Cardiac fibroblast (primary cell): Measurements from ENCODE around the gene DNAH1.
A peak's percentile ranks its signal among the peaks of the same experiment; 100 is the strongest.

Source experiments
- DNase-seq, 2 donors: peaks; one replicate each; pipeline versions ENCODE4 v3.0.0 to v3.0.0-alpha.2; 2010; ENCODE audit warnings: low read depth in 2 of 2
- H3K4me3 ChIP-seq, 2 donors: replicated peaks in 1 of 2; 1 replicate in 1 of 2; 2 replicates in 1 of 2; pipeline ENCODE4 v1.5.1; 2011; ENCODE audit warnings: low read depth in 2 of 2, low read length in 2 of 2, mild to moderate bottlenecking in 2 of 2, moderate library complexity in 1 of 2
- CTCF ChIP-seq: IDR thresholded peaks from one replicate; pipeline ENCODE4 v1.5.1; 2011; ENCODE audit warnings: low read depth, mild to moderate bottlenecking, low read length, inconsistent platforms

The DNAH1 gene

GRCh38 chr3:52444860-52445793 is 129.0 kb downstream of the DNAH1 start, which contains the start of gene SEMA3G:
SEMA3G (minus strand) TSS chr3:52445103; CDS start chr3:52445027, 76 bp downstream.
- no peak within 1 kb of the TSS for H3K4me3 ChIP-seq
- DNase-seq = peak; percentile 41 to 61
- TF ChIP-seq CTCF = peak; percentile 59

DNA sequence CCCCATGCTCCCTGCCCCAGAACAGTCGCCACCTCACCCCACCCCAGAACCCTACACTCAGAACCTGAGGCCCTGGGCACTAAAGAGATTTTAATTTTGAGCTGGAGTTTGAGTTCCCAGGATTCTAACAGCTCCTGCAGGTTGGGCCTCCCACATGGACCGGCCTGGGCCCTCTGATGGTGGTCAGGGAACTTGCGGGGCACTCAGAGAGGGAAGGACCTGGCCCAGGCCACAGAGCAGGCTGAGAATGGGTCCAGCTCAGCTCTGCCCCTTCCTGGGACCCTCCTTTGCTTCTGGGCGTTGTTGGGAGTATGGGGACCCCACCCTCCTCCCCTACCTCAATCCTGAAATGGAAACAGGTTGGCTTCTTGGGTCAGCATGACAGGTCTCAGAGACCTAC is 129.9 kb downstream of the DNAH1 start:
- no peak overlapping the region for H3K4me3 ChIP-seq
- DNase-seq = no peak
- TF ChIP-seq CTCF = no peak

- H3K4me3 ChIP-seq = no peak overlapping the region
- TF ChIP-seq CTCF = peak; percentile 100
- DNase-seq = peak; percentile 56 to 70
These were observed 130.8 kb downstream of the DNAH1 start for GRCh38 chr3:52446631-52447511.

DNA sequence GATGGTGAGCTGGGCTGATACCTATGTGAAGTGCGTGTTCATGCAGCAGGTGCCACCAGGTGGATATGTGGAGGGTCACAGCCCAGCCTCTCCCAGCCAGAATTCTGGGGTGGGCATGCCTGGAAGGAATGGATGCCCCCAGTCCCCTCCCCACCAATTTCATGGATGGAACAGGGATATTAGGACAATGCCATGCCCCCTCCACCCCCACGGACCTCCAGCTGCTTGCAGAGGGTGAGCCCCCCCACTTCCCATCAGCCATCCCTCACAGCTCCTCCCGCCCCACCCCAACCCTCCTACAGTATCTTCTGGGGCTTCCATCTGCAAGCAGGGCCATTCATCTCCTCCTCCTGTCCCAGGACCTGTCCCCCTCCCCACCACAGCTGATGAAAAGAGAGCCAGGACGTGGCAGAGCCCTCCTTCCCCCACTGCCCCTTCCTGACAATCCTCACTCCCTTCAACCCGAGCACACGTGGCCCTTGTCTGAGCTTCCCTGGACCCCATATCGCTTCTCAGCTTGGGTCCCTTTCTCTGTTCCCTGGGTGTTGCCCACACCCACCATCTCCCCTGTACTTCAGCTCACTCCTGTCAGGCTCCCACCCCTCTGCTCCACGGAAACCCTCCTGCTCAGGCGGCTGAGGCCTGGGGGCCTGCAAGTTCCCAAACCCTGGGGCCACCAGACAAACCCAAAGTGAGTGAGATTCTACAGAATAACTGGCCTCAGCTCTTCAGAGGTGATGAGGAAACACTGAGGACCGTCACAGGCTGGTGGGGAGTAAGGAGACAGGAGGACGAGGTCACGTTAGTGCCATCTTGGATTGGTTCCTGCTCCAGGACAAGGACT is 131.6 kb downstream of the DNAH1 start:
- no peak overlapping the region for H3K4me3 ChIP-seq
- DNase-seq = no peak
- no peak for TF ChIP-seq CTCF
